HEK293 (cell line): ENCODE data around the gene KRT76.

Experiments used
- ZBTB17 ChIP-seq: fragments of 450-650 bp; formaldehyde crosslinking; IDR thresholded peaks from 2 replicates; pipeline ENCODE4 v1.5.1; 2016; ENCODE audit warnings: missing biosample characterization, missing genetic modification characterization
- ZNF24 ChIP-seq: fragments of 450-650 bp; formaldehyde crosslinking; IDR thresholded peaks from 2 replicates; pipeline ENCODE4 v1.5.1; 2016; ENCODE audit warnings: missing biosample characterization, missing genetic modification characterization
- ZNF266 ChIP-seq: fragments of 450-650 bp; formaldehyde crosslinking; IDR thresholded peaks from 2 replicates; pipeline ENCODE4 v1.5.1; 2016; ENCODE audit warnings: missing biosample characterization, missing genetic modification characterization, low read depth
- ZNF426 ChIP-seq: fragments of 450-650 bp; formaldehyde crosslinking; IDR thresholded peaks from 2 replicates; pipeline ENCODE4 v1.5.1; 2017; ENCODE audit warnings: missing biosample characterization, missing genetic modification characterization, mild to moderate bottlenecking, inconsistent platforms, moderate library complexity
- ZSCAN30 ChIP-seq: fragments of 450-650 bp; IDR thresholded peaks from 2 replicates; pipeline ENCODE4 v1.5.1; 2018; ENCODE audit warnings: missing biosample characterization, mild to moderate bottlenecking, missing genetic modification characterization, moderate library complexity
- TF ChIP-seq, protein P1 (sequence below): fragments of 450-650 bp; formaldehyde crosslinking; IDR thresholded peaks from 2 replicates; pipeline ENCODE4 v1.5.1; 2016; ENCODE audit warnings: missing biosample characterization, missing genetic modification characterization, low read depth
- TF ChIP-seq, protein P2 (sequence below): fragments of 450-650 bp; formaldehyde crosslinking; IDR thresholded peaks from 2 replicates; pipeline ENCODE4 v1.5.1; 2016; ENCODE audit warnings: missing biosample characterization, missing genetic modification characterization

DNA sequence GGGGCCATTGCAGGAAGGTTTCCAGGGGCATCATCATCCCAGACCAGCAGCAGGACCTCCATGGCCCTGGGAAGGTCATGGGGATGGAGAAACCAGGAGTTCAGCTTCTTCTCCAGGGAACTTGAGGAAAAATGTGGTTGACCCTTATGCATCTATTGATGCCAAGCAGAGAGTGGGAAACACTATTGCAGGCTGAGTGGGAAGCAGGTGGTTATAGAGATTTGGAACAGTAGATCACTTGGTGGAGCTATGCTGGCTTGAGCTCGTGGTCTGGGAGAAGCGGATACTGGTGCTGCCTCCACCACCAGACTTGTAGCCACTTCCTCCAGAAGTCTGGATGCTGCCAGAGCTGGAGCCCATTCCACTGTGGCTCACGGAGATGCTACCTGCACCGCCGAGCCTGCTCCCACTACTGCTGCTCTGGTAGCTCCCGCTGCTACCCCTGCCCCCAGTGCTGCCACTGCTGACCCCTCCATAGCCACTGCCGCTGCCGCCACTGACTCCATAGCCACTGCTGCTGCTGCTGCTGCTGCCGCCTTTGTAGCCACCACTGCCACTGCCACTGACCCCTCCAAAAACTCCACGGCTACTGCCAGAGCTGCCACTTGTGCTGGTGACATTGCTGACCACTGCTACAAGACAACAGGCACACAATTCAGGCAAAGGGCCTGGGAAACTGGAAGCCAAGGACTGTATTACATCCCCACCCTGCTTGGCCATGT is 8.5 kb downstream of the KRT76 start:
- TF ChIP-seq ZNF426 (tag by site-specific recombination), result no peak
- TF ChIP-seq ZNF266 (tag by site-specific recombination), result no peak
- TF ChIP-seq, protein P1, sequence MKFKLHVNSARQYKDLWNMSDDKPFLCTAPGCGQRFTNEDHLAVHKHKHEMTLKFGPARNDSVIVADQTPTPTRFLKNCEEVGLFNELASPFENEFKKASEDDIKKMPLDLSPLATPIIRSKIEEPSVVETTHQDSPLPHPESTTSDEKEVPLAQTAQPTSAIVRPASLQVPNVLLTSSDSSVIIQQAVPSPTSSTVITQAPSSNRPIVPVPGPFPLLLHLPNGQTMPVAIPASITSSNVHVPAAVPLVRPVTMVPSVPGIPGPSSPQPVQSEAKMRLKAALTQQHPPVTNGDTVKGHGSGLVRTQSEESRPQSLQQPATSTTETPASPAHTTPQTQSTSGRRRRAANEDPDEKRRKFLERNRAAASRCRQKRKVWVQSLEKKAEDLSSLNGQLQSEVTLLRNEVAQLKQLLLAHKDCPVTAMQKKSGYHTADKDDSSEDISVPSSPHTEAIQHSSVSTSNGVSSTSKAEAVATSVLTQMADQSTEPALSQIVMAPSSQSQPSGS, result no peak
- TF ChIP-seq ZSCAN30 (tag by site-specific recombination), result no peak
- TF ChIP-seq ZBTB17 (tag by site-specific recombination), result no peak
- TF ChIP-seq ZNF24 (tag by site-specific recombination), result no peak
- TF ChIP-seq, protein P2, sequence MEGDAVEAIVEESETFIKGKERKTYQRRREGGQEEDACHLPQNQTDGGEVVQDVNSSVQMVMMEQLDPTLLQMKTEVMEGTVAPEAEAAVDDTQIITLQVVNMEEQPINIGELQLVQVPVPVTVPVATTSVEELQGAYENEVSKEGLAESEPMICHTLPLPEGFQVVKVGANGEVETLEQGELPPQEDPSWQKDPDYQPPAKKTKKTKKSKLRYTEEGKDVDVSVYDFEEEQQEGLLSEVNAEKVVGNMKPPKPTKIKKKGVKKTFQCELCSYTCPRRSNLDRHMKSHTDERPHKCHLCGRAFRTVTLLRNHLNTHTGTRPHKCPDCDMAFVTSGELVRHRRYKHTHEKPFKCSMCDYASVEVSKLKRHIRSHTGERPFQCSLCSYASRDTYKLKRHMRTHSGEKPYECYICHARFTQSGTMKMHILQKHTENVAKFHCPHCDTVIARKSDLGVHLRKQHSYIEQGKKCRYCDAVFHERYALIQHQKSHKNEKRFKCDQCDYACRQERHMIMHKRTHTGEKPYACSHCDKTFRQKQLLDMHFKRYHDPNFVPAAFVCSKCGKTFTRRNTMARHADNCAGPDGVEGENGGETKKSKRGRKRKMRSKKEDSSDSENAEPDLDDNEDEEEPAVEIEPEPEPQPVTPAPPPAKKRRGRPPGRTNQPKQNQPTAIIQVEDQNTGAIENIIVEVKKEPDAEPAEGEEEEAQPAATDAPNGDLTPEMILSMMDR (tag by site-specific recombination), result no peak
